Colonic mucosa (tissue), 4 donors: Measurements from ENCODE around the gene ZNF22. TPM values are rescaled to one million over a fixed set of nuclear protein-coding genes. Genes with fewer than 3 reads are reported as not detected.

Experiments used
- DNase-seq: peaks from one replicate; pipeline ENCODE4 v3.0.0-alpha.2; 2020
- H3K27ac ChIP-seq: fragments of 200-600 bp; one replicate; pipeline ENCODE4 v1.8.0; 2021
- H3K27me3 ChIP-seq: fragments of 200-600 bp; one replicate; pipeline ENCODE4 v1.8.0; 2021
- H3K36me3 ChIP-seq: fragments of 200-600 bp; one replicate; pipeline ENCODE4 v1.8.0; 2021
- H3K4me1 ChIP-seq: fragments of 200-600 bp; one replicate; pipeline ENCODE4 v1.8.0; 2021; ENCODE audit warnings: mild to moderate bottlenecking
- H3K4me3 ChIP-seq: fragments of 200-600 bp; one replicate; pipeline ENCODE4 v1.8.0; 2021
- H3K9ac ChIP-seq, 2 donors: one replicate each; pipeline ENCODE4 v1.7.0; 2013; ENCODE audit warnings: control low read depth in 2 of 2, low read depth in 2 of 2, low read length in 2 of 2
- H3K9me3 ChIP-seq: fragments of 200-600 bp; one replicate; pipeline ENCODE4 v1.8.0; 2021
- intact Hi-C: fragments of 100-400 bp; cut with DNase I; formaldehyde crosslinking; loops from one replicate; pipeline ENCODE4 v1.14.1; 2022
- total RNA-seq, 2 donors: library from RNA; stranded (reverse); fragmentation: NEBNext Ultra II Directional in 1 of 2; extraction: Animal tissue kit (Norgen Biotek cat#: 25700) in 1 of 2; gene quantifications; one replicate each; pipeline ENCODE4 v1.2.1, GENCODE V29; 2021
- TF ChIP-seq, protein P1 (sequence below): fragments of 200-600 bp; IDR thresholded peaks from one replicate; pipeline ENCODE4 v1.8.0; 2022; ENCODE audit warnings: antibody characterized with exemption, mild to moderate bottlenecking
- donor health status: healthy.
- donor health status: DM: no; HTN: no; CAD: no.
- donor health status: DM: no; HTN: no; CAD: no.

ZNF22 gene
- total RNA-seq, 2 donors from 2014 or later: 16.5 to 17.3 TPM

DNA sequence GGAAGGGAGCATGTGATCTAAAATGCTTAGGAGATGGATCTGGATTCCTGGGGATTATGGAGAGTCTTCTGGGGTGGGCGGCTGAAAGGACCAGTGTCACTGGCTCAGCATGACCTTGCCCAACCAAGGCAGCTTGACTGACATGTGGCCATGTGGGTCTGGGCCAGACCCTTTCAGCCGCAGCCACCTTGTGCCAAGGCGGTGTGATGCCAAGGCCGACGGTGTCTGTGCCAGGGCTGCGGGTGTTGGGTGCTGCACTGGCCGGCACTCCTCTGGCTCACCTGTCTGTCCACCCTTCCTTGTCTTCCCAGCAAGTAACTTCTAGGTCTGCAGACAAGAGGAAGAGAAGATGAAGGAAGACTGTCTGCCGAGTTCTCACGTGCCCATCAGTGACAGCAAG is 30.9 kb upstream of the ZNF22 start:
- H3K4me3 ChIP-seq: no peak overlapping the region
- DNase-seq: no peak
- no peaks in the 10 kb centered on the region for H3K9me3 ChIP-seq
- H3K4me1 ChIP-seq: peaks cover 3% of the 10 kb centered on the region
- no peaks in the 10 kb centered on the region for H3K36me3 ChIP-seq
- H3K27me3 ChIP-seq: no peaks in the 10 kb centered on the region
- no peak overlapping the region for H3K9ac ChIP-seq
- H3K27ac ChIP-seq: no peak overlapping the region
- intact Hi-C loops: loop anchor here (5.0 kb wide), 1 partner anchor 93 kb away; no protein-coding TSS in a partner anchor
- TF ChIP-seq, protein P1, sequence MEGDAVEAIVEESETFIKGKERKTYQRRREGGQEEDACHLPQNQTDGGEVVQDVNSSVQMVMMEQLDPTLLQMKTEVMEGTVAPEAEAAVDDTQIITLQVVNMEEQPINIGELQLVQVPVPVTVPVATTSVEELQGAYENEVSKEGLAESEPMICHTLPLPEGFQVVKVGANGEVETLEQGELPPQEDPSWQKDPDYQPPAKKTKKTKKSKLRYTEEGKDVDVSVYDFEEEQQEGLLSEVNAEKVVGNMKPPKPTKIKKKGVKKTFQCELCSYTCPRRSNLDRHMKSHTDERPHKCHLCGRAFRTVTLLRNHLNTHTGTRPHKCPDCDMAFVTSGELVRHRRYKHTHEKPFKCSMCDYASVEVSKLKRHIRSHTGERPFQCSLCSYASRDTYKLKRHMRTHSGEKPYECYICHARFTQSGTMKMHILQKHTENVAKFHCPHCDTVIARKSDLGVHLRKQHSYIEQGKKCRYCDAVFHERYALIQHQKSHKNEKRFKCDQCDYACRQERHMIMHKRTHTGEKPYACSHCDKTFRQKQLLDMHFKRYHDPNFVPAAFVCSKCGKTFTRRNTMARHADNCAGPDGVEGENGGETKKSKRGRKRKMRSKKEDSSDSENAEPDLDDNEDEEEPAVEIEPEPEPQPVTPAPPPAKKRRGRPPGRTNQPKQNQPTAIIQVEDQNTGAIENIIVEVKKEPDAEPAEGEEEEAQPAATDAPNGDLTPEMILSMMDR: no peak

- TF ChIP-seq, protein P1: no peak
- Histone ChIP-seq H3K27ac (no peak overlapping the region), H3K4me1 (peaks cover 3% of the 10 kb centered on the region), H3K27me3 (no peaks in the 10 kb centered on the region), H3K9ac (no peak overlapping the region), H3K36me3 (no peaks in the 10 kb centered on the region), H3K4me3 (no peak overlapping the region), H3K9me3 (no peaks in the 10 kb centered on the region)
- no peak for DNase-seq
- intact Hi-C loops: loop anchor here (5.0 kb wide), 1 partner anchor 94 kb away; no protein-coding TSS in a partner anchor
Observed at GRCh38 chr10:44970812-44971395, 29.8 kb upstream of the ZNF22 start.

DNA sequence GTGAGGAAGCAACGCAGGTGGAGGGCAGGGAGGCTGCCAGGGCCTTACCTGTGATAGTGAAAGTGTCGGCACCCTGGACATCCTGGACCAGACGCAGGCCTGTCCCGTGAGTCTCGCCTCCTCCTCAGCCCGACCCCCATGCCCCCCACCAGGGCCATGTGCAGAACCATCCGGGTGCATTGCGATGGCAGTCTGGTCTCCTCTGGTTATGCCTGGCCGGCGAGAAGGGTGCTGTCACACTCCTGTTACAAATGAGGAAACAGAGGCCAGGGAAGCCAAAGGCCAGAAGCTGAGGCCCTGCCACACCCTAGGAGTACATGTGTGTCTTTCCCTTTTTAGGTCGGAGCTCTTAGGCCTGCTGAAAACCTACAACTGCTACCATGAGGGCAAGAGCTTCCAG is 29.3 kb upstream of the ZNF22 start:
- H3K36me3 ChIP-seq: no peaks in the 10 kb centered on the region
- H3K27ac ChIP-seq: no peak overlapping the region
- no peaks in the 10 kb centered on the region for H3K27me3 ChIP-seq
- peaks cover 3% of the 10 kb centered on the region for H3K4me1 ChIP-seq
- TF ChIP-seq, protein P1: no peak
- H3K4me3 ChIP-seq: no peak overlapping the region
- no peak overlapping the region for H3K9ac ChIP-seq
- intact Hi-C loops: loop anchor here (5.0 kb wide), 1 partner anchor 94 kb away; no protein-coding TSS in a partner anchor
- DNase-seq: no peak
- no peaks in the 10 kb centered on the region for H3K9me3 ChIP-seq

- TF ChIP-seq, protein P1: no peak
- no peak for DNase-seq
- peaks cover 3% of the 10 kb centered on the region for H3K4me1 ChIP-seq
- H3K9me3 ChIP-seq: no peaks in the 10 kb centered on the region
- no peaks in the 10 kb centered on the region for H3K27me3 ChIP-seq
- no peak overlapping the region for H3K9ac ChIP-seq
- H3K36me3 ChIP-seq: no peaks in the 10 kb centered on the region
- H3K4me3 ChIP-seq: no peak overlapping the region
- H3K27ac ChIP-seq: no peak overlapping the region
- intact Hi-C loops: loop anchor here (5.0 kb wide), 1 partner anchor 95 kb away; no protein-coding TSS in a partner anchor
Observed at GRCh38 chr10:44971935-44972757, 28.6 kb upstream of the ZNF22 start.

DNA sequence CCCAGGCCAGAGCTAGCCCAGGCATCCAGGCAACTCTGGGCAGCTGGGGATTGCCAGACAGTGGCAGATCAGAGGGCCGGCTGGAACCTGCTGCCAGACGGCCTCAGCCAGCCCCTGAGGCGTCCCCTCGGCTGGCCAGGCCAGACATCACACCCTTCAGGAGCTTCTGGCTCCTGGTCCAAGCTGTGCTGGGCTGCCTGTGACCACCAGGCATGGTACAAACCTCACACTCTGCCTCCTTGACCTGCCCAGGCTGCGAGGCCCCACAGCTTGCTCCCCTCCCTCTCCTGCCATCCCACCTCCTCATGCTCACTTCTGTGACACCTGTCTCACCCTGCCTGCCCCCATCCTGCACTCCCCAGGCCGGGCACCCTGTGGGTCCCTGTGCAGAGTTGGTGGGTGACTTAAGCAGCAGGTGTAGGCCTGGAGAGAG is 27.8 kb upstream of the ZNF22 start:
- TF ChIP-seq, protein P1: no peak
- Histone ChIP-seq H3K27ac (no peak overlapping the region), H3K9ac (no peak overlapping the region), H3K27me3 (no peaks in the 10 kb centered on the region), H3K4me1 (peaks cover 3% of the 10 kb centered on the region), H3K9me3 (no peaks in the 10 kb centered on the region), H3K36me3 (no peaks in the 10 kb centered on the region), H3K4me3 (no peak overlapping the region)
- intact Hi-C loops: loop anchor here (5.0 kb wide), 1 partner anchor 96 kb away; no protein-coding TSS in a partner anchor
- no peak for DNase-seq
